Right renal cortex interstitium (tissue), 3 donors: ENCODE data around the gene EGR2. TPM values are rescaled to one million over a fixed set of nuclear protein-coding genes. Genes with fewer than 3 reads are reported as not detected.

Experiments used
- polyA plus RNA-seq, 3 donors: library from polyadenylated mRNA; unstranded; fragments of 120-200 nt; gene quantifications; one replicate each; pipeline ENCODE4 v1.2.1, GENCODE V29; 2013; ENCODE audit not compliant: insufficient read length in 3 of 3

EGR2 gene
- polyA plus RNA-seq, 3 donors: 2.3 to 13.8 (median 3.8) TPM

Other genes starting within 250 kb of the EGR2 start
- gene ADO, start 11.6 kb downstream of the EGR2 start, polyA plus RNA-seq: 10 to 100 TPM; 34.4 to 40.7 (median 37.3) TPM